Body of pancreas (tissue), 4 donors: ENCODE results near the gene PCBP3.

ENCODE experiments used
- POLR2A ChIP-seq, 3 donors: fragments of 450-650 bp; IDR thresholded peaks; one replicate each; pipeline ENCODE4 v1.6.1; 2016; ENCODE audit warnings: antibody characterized with exemption in 3 of 3, mild to moderate bottlenecking in 2 of 3
- TF ChIP-seq, protein P1 (sequence below), 7 experiments: fragments of 450-650 bp in 4 of 7; fragments of 200-600 bp in 3 of 7; sonication (generic) in 3 of 7; IDR thresholded peaks; one replicate each; pipeline ENCODE4 v1.5.1; 2016 to 2019; ENCODE audit warnings: antibody characterized with exemption in 7 of 7

GRCh38 chr21:45623436-45623835, 20.1 kb upstream of the PCBP3 start:
- TF ChIP-seq, protein P1, sequence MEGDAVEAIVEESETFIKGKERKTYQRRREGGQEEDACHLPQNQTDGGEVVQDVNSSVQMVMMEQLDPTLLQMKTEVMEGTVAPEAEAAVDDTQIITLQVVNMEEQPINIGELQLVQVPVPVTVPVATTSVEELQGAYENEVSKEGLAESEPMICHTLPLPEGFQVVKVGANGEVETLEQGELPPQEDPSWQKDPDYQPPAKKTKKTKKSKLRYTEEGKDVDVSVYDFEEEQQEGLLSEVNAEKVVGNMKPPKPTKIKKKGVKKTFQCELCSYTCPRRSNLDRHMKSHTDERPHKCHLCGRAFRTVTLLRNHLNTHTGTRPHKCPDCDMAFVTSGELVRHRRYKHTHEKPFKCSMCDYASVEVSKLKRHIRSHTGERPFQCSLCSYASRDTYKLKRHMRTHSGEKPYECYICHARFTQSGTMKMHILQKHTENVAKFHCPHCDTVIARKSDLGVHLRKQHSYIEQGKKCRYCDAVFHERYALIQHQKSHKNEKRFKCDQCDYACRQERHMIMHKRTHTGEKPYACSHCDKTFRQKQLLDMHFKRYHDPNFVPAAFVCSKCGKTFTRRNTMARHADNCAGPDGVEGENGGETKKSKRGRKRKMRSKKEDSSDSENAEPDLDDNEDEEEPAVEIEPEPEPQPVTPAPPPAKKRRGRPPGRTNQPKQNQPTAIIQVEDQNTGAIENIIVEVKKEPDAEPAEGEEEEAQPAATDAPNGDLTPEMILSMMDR (IDR thresholded peaks at IDR 0.05): no peak
- no peak for TF ChIP-seq POLR2A (IDR thresholded peaks at IDR 0.05)
